GM18909 (cell line): ENCODE results near the gene XXYLT1.
"Not testable (repeated sequence)": the region's sequence is repeated elsewhere in the genome, so short reads cannot be mapped to it uniquely, and the experiment has no call there.

Experiments used
- ATAC-seq: cut with Tn5 transposase; IDR thresholded peaks from one replicate; pipeline ENCODE4 v1.9.1; 2021; ENCODE audit warnings: mild to moderate bottlenecking; ENCODE audit not compliant: unreplicated experiment, poor library complexity

XXYLT1 gene

DNA sequence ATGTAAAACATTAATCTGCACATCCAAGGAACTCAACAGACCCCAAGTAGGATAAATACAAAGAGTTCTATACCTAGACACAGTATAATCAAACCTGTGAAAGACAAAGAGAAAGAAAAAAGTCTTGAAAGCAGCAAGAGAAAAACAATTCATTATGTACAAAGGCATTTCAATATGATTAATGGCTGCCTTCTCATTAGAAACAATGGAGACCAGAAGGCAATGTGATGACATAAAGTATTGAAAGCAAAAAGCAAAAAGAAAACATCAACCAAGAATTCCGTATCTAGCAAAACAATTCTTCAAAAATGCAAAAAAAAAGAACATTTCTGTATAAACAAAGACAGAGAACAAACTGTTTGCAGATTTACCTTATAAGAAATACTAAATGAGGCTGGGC is 81.1 kb downstream of the XXYLT1 start:
- ATAC-seq, result no peak

GRCh38 chr3:195188426-195188927 is 82.5 kb downstream of the XXYLT1 start:
- no peak for ATAC-seq

DNA sequence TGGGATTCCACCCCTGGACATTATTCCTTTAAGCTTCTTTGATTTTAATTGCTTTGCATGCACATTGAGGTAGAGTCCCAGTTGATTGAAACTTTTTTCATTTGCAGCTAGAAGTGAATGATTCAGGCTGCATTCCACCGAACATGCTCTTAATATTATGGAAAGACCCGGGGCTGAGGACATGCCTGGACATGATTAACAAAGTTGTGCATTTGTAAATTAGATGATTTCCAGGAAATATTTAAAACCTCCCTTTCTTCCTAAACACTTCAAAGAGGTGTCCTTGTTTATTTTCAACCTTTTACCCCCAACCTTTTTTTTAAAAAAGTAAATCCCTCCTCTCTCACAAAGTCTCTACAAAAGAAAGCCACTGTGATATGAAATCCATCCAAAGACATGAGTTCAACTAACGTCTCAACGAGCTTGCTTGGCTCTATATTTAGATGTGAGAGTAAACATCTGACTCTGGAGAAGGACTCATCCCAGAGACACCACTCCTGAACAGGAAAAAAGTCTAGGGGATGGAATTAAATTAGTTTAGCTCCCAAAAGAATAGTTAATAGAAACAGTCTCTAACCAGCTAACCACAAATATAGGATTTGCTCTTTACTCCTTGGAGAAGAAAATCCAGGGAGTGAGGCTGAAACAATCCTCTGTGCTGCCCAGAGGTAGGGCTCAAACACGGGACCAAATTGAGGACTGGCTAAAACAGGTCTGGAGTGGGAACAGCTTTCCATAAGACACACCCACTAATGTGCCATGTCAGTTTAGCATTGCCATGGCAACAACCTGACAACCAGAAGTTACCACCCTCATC is 83.1 kb downstream of the XXYLT1 start:
- no peak for ATAC-seq

- ATAC-seq, result not testable (repeated sequence)
These were observed 84.3 kb downstream of the XXYLT1 start for GRCh38 chr3:195186710-195187047.

DNA sequence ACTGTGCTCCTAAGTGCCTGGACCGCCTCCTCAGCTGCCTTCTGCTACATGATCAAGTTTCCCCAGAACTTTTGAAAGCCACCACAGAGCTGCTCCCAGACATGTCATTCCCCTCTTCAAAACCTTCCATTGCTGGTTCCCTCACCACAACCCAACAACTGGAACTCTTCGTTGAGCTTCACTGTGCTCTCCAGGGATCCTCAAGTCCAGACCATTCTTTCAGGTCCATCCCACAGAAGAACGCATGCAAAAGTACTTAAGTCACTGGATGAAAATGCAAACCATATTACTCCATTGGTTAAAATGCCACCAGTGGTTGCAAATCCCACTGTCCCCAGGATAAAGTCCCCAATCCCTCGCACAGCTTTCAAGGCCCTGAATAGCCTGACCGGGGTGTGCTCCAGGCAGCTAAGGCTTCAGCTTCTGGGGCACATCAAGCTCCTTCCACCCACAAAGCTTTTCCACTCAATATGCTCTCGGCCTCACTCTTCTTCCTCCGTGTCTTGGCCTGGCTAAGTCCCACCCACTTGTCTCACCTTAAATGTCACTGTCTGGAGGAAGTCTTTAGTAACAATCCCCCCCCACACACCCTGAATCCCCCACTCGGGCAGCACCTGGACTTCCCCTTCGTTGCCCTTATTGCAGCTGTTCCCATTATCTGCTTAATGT is 84.8 kb downstream of the XXYLT1 start:
- no peak for ATAC-seq

DNA sequence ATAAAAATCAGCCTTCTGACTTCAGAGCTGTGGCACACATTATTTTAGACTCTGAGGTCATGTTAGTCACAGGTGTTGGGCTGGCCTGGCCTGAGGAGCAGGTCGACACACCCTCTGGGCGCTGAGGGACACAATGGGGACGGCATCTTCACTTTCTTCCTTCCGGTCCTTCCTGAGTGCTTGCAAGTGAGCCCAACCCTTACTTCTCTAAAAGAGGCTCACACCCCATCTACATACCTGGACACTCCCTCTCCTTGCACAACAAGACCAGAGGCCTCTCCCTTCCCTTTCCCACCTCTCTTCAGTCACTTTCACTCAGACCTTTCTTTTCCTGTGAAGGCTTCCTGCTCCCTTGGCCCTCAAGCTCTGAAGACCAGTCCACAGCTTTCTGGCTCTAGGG is 85.4 kb downstream of the XXYLT1 start:
- ATAC-seq, result no peak

DNA sequence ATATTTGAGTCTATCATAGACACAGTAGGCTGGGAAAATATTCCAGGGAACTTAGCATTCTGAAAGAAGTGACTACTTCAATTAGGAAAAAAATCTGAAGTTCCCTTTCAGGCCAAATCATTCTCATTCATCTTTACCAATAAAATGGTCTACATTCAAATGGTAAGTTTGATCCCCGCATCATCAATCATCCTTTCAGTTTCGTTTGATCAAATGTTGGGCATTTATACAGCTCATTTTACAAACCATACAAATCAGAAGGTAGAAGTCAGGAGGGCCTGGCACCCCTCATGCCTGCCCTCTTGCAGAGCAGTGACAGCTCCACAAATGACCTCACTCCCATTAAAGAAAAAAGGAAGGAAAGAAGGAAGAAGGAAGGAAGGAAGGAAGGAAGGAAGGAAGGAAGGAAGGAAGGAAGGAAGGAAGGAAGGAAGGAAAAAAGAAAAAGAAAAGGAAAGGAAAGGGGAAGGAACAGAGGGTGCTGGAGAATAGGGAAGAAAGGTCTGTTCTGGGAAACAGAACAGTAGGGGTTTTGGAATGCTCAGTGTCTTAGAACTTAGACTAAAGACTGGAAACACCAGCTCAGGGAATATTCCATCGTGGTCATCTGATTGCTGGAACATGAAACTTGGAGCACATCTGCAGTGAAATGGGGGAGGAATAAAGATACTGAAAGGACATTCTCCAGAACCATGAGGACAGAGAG is 86.1 kb downstream of the XXYLT1 start:
- no peak for ATAC-seq

- ATAC-seq, result no peak
These were observed 87.7 kb downstream of the XXYLT1 start for GRCh38 chr3:195183071-195183776.

DNA sequence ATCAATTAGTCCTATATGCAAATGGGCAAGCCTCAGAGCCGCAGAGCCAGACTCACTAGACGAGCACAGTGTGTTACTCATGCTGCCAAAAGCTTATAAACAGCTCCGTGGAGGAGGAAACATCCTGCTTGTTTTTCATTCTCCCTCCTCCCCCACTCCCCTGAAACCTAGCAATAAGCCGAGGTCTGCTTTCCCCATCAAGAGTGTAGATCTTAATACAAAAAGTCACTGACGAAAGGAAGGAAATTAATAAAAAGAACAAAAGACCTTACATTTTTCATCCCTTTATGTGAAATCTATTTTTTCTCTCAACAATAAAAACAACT is 88.5 kb downstream of the XXYLT1 start:
- ATAC-seq, result no peak

DNA sequence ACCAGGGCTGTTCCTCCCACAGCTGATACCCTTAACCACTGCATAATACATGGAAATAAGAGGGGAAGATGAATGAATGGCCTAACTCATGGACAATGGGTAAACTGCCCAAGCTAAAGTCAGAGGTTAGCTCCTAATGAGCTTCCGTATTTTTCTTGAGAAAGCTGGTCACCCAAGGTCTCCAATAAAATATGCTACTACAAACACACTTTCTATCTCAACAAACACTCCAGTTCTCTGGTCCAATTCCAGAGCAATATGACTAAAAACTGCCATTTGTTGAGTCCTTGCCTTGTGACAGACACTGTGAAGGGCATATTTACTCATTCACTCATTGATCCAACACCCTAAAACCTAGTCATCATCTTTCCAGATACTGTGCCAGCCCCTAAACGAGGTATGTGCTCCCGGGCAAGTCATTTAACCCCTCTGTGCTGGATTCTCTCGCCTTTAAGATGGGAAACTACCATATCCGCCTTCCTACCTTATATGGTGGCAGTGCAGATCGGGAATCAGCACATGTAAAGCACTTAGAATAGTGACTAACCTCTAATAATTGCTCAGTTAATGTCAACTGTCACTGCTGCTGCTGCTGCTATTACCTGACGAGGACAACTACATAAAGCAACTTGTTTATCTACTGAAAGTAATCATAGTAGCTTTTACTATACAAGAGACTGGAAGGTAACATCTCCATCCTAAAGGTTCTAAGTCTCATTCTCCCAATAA is 89.1 kb downstream of the XXYLT1 start:
- ATAC-seq, result no peak

- ATAC-seq, result no peak
These were observed 89.9 kb downstream of the XXYLT1 start for GRCh38 chr3:195181113-195181498.

GRCh38 chr3:195180490-195181112 is 90.4 kb downstream of the XXYLT1 start:
- no peak for ATAC-seq

DNA sequence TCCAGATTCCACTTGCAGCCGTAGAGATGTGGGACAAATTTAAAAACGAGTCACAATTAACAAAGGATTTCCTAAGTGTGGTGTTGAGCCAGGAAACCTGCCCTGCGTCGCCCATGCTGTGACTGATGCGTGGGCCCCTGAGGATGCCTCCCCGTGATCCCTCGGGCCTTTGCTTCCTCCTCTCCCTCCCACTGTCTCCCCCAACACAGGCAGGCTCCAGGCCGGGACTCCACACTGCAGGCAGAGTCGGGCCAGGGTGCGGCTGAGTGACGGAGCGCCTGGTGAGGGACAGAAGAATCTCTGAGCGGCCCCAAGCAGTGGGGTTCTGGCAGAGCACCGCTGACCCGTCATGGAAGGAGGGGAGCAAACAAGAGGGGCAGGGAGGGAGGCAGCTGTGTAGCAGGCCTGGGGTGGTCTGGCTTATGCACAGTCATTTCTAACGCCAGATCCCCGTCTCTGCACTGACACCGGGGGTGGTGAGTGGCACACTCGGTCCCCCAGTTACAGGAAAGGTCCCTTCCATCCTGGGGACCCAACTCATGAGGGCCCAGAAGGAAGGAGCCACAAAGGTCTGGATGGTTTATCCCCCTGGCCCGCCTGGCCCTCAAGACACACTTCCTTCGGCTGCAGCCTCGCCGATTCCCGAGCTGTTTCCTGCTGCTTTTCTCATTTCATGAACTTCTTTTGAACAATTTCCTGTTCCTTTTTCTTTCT is 91.0 kb downstream of the XXYLT1 start:
- ATAC-seq, result no peak

GRCh38 chr3:195178124-195178910 is 92.6 kb downstream of the XXYLT1 start:
- ATAC-seq, result no peak

- no peak for ATAC-seq
These were observed 93.4 kb downstream of the XXYLT1 start for GRCh38 chr3:195177422-195178123.

DNA sequence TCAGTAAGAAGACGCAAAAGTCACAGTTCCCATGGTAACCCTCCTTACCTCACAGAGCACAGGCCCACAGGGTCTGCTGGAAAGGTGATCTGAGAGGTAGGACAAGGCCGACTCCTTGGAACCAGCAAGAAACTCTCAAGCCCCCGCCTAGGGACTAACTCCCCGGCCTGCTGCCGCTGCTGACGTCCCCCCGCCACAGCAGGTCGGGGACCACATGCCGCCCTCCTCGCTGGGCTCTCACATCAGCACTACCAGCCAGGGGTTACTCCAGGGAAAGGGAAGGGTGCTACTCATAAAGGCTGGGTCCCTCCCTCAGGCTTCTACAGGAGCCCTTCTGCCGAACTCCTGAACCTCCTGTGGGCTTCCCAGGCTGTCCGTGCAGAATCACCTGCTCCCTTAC is 94.2 kb downstream of the XXYLT1 start:
- ATAC-seq, result no peak

DNA sequence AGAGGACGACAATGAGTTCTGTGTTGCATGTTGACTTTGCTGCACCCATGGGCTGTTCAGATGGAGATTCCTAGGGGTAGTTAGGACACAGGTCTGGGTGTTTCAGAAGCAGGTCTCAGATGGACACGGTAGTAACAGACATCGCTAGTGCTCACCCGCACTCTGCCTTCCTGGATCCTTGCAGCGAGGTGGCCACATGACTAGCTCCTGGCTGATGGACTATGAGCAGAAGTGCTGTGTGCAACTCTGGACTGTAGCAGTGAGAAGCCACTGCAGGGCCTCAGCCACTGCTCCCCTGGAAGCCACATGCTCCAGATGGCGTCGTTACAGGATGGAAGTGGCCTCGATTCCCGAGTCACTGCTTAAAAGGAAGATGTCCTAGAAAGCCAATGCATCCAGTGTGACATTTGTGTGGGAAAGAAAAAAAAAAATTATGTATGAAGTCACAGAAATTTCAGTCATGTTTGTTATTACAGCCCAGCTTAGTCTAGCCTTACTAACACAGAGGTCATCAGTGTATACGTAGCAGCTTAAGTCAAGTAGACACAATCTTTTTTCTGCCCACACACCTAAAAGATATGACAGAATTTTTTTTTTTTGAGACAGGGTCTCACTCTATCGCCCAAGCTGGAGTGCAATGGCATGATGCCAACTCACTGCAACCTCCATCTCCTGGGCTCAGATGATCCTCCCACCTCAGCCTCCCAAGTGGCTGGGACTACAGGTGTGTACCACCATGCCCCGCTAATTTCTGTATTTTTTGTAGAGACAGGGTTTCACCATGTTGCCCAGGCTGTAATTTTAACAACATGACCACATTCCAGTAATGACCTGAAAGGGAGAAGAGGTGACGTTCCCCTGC is 95.3 kb downstream of the XXYLT1 start:
- ATAC-seq, result no peak
